Measurements from ENCODE around the gene BORCS5. TPM values are rescaled to one million over a fixed set of nuclear protein-coding genes. Genes with fewer than 3 reads are reported as not detected.
"Not testable (repeated sequence)": the region's sequence is repeated elsewhere in the genome, so short reads cannot be mapped to it uniquely, and the experiment has no call there.

The BORCS5 gene
- polyA plus RNA-seq, 12 donors = 5.8 to 9.6 (median 7.4) TPM; not detected in 1

DNA sequence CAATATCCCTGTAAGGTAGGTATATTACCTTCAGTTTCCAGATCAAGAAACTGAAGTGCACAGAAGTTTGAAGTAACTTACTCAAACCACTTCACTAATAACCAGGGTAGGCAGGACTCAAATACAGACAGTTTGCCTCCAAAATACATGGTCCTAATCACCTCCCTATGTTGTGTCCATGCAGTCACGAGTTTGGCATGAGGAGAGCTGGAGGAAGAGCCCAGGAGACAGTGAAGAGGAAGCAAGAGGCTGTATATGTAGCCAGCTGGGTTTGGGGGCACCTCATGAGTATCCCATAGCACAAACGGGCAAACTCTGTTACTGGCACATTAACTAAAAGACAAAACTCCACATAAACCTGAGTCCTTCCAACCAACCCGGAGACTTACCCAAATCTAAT is 126.6 kb downstream of the BORCS5 start:
- DNase-seq = no peak

DNA sequence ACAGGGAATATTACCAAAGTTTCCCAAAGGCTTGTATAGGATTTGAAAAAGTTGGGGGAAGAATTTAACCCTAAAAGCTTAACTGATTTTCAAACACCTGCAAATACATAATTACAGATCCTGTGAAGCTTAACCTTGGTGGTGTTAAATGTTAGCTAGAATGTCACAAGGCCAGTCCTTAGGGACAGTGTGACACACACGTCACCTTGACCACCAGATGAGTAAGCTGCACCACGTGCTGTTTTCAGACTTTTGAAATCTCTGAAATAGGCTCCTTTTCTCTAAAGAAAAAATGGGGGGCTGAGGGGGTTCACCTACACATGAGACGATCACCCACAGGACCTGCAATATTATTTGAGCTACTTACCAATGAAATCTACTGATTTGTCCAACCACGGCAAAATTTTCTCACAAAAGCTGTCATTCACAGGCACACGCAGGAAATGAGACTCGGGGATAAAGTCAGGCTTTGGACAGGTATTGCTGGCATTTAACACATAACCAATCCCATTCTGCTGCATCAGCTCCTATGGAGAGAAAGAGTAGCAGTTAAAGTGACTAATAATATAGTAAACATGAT is 129.9 kb downstream of the BORCS5 start:
- DNase-seq = no peak

DNA sequence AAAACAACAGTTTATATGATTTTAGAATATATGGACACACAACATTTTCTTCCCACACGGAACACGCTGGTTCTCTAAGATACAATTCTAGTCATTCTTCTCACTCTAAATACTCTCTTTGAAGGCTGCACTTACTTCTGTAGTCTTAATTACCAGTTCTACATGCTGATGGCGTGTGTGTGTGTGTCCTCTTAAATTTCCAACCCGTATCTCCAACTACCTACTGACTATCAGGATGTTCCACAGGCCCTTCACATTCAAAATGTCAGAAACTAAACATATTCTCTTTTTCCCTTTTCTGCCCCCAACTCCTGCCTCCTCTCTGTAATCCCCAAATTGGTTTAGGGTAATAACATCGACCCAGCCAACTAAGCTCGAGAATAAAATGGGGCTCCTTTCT is 130.6 kb downstream of the BORCS5 start:
- DNase-seq = no peak

DNA sequence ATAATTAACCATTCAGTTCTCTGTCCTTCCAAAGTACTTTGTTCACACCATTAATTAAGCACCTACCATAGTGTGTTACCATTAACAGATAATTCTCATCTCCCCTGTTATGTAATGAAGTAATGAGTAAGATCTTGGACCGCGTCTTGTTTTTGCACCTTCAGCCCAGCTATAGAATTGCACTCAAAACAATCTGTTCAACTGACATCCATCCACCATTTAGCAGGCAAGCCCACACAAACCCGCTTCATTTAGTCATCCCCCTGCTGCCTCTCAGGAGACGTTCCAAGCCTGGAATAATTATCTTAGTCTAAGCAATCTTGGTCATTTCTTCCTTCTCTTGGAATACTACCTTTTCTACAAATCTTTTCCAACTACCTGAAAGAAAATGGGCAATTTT is 131.4 kb downstream of the BORCS5 start:
- DNase-seq = no peak

DNA sequence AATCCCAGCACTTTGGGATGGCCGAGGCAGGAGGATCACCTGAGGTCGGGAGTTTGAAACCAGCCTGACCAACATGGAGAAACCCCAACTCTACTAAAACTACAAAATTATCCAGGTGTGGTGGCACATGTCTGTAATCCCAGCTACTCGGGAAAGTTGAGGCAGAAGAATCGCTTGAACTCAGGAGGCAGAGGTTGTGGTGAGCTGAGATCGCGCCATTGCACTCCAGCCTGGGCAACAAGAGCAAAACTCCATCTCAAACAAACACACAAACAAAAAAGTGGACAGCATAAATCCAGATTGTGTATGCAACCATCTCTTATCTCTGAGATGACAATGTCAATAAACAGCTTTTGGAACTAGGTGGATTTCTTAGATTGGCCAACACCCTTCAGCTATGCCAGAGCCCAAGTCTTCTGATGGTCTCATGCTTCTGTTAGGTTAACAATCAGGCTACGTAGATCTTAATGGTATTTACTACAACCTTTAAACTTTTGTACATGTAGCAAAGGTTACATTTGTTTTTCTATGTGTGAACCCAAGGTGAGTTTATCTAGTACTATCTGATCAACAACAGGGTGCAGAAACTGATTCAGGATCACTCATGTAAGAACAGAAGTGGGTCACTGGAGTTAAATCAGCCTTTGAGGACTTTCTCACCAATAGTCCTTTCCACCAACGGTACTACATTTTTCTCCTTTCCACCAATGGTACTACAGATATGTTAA is 132.1 kb downstream of the BORCS5 start:
- DNase-seq = no peak

DNA sequence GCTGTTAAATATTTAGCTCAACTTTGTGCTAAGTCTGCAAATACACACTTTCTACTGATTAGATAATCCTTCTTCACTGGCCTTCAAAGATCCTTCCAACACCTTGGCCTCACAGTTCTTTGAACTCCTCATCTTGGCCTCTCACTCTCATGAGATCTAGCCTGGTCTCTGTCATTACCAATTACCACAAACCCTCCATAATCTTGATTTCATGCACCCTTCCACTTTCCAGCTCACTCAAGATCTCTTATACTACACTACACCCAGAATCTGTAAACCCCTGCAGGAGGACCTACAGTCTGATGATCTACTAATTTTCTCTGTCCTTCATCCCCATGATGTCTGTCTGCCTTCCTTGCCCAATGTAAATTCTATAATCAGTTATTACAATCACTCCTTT is 134.7 kb downstream of the BORCS5 start:
- DNase-seq = no peak

DNA sequence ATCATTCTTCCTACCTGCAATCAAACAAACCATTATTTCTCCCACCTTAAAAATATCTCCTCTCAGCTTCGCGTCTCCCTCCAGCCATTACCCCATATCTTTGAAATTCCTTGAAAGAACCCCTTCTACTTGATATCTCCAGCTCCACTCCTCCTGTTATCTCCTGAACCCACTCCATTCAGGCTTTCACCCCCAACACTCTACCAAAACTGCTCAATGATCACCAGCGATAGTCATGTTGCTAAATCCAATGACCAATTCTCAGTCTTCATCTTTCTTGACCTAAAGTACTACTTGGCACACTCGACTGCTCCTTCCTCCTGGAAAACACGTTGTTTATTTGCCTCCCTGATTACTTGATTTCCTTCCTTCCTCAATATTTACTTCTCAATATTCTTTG is 135.7 kb downstream of the BORCS5 start:
- no peak for DNase-seq

DNA sequence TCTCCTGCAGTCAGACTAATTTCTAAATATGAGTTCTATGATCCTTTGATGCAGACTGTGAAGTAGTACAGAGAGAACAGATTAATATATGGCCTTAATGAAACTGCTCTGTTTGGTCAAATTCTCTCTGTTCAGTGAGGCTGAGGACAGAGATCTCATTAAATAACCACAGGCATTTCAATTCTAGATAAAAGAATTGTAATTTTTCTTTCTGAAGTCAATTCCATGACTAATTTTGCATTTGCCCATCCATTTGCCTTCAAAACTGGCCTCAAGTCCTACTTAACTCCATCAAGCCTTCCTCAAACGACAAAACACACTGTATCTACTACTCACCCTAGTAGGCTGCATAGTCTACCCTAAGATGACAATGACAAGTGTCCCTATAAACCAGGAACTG is 138.7 kb downstream of the BORCS5 start:
- no peak for DNase-seq

DNA sequence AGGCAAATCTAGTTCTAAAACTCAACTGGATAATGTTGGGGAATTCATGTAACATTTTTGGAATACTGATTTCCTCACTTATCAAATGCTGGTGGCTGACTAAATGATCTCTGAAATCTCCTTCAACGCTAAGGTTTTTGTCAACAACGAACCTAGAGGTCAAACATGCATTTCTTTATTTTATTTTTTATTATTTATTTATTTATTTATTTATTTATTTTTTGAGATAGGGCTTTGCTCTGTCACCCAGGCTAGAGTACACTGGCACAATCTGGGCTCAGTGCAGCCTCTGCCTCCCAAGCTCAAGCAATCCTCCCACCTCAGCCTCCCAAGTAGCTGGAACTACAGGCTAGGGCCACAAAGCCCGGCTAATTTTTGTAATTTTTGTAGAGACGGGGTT is 141.3 kb downstream of the BORCS5 start:
- no peak for DNase-seq

DNA sequence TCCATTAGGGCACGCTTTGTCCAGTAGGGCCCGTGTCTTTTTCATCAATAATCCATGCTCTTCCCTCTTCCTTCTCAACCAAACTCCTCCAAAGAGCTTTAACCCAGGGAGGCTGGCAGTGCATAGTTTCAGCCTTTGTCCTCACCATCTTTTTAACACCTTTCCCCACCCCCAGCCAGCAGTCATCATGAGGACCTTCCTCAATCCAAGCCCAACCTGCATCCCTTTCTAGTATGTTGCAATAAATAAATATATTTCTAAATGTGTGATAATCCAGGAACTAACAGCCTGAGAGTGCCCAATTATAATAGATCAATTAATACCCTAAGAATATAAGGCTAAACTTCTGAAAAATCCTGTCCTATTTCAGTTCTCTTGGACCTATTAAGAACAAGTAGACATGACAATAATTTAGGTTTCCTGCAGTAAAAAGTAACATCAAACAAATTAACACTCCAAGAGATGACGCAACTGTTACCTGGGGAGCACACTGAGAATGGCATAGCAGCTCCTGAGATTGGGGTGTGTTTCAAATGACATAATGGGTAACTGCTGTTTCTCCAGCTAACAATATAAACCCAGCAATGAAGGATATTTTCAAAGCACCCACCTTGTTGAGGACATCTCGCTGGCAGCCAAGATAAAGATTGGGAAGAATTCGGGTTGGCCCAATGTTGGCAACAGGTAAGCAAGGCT is 143.2 kb downstream of the BORCS5 start:
- no peak for DNase-seq

DNA sequence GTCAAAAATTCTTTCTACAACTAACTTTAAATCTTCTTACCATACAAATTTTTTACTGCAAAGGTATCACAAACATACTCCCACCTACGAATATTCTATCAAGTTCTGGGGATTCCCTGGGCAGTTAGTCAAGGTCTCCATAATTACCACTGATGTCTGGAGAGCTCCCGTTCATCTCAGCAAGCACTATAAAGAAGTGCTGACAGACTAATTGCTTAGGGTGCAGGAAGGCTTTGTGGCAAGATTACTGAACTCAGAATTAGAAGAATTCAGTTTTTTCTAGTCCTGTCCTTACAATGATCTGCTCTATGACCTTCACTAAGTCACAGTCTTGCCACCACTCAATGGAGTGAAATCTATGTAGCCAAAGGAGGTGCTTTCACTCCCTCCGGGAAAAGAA is 144.2 kb downstream of the BORCS5 start:
- DNase-seq = no peak

DNA sequence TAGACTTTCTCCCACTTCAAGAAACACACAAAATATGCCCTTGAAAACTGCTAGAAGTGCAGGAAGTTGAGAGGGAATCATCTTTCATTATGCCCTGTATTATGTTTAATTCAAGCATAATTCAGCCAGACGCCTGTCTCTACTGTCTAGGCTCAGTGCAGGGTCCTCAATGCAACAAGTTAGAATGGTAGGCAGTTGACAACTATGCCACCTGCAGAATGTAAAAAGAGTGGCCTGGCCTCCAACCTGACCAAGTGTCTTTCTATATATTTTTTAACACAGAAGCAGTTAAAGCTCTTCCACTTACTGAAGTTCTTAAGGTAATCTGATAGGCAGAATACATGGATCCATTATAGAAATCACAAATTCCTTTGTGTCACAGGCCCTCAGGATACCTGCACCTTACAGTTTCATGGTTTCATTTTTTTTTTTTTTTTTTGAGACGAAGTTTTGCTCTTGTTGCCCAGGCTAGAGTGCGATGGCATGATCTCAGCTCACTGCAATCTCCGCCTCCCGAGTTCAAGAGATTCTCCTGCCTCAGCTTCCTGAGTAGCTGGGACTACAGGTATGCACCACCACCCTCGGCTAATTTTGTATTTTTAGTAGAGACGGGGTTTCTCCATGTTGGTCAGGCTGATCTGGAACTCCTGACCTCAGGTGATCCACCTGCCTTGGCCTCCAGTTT is 145.4 kb downstream of the BORCS5 start:
- not testable (repeated sequence) for DNase-seq

DNA sequence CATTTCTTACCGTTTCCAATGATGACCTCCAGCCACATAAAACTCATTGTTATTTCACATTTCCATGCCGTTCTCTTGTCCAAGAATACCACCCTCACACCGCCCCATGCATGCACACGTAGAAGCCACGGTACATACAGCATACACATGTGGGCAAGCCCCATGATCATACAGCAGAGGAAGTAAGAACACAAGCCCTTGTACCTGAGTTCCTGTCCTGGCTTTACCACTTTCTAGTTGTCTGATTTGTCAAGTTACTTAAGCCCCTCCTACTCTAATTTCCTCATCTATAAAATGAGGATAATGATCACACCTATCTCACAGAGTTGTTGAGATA is 145.9 kb downstream of the BORCS5 start:
- DNase-seq = no peak

DNA sequence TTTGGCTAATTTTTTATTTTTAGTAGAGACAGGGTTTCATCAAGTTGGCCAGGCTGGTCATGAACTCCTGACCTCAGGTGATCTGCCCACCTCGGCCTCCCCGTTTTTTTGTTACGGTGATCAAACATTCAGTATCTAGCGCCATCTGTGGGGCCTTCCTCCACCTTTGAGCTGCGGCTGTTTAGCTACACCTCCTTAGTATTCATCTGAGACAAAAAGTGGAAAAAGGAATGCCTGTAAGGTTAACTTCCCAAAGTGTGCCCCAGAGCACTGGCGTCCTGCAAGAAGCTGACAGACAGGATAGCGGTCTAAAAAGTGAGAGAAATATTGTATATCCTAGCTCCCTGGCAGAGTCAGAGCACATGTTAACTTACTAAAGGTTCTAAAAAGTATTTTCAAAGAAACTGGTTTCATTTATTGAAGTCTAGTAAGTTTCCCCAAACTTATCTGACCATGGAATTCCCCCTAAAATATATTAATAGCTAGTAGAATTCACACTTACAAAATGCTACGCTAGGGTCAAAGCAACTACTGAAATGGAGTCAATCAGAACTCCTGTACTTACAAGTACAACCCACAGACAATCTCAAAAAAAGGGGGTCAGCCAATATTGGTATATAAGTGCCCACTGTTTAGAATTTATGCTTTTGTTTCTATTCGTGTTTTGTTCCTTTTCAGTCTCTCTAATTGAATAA is 146.7 kb downstream of the BORCS5 start:
- no peak for DNase-seq

DNA sequence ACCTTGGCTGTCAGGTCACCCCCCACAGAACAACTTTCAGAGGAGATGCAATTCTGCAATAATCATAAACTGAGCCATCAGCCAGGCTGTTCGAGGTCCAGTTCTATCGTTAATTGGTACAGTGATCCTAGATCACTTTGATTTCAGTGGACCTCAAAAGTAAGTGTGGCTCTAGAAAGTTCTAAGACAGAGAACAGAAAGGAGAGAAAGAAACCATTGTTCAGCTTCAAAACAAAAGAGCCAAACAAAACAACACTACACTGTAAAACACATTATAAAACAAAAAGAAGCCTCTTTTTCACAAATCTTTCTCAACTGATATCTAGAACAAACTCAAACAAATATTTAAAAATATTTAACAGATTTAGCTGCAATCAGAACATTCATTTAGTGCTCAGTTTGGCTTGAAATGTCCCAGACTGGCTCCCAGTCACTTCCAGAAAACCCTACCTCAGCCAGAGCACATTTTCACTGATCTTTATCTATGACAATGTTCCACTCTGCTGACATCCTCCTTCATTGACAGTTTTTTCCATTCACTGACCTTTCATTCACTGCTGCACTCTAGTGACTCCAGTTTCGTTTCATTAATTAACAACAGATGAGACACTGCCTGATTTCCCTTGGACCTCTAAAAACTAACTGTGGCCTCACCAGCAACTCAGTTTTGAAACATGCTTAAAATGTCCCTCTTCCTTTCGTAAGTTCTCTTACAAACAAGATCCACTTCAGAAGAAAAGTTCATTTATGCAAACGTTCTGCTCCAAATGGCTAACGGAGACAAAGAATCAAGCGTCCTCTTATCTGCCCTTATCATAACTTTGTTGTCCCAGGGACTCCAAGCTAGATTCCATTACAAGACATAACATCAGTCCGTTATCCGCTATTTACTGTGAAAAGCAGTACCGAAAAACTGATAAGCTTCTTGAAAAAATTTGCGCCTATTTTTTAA is 148.9 kb downstream of the BORCS5 start:
- DNase-seq = peak; percentile 80

DNA sequence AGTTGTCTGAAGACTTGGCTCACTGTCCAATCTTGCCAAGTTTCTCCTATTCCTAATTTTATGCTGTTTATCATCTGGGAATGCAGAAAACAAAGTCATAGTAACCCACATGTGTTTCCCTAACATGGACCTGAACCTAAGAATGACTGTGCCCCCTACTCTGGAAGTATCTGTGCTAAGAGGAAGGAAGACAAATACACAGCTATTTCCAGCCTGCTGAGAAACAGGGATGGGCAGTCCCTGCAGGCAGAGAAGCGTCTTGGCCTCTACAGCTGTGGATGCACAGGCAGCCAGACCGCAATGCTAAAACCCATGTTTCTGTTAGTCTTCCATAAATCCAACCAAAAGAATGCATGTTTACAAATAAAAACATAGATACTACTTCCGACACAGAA is 149.6 kb downstream of the BORCS5 start:
- peak; percentile 73 for DNase-seq

DNA sequence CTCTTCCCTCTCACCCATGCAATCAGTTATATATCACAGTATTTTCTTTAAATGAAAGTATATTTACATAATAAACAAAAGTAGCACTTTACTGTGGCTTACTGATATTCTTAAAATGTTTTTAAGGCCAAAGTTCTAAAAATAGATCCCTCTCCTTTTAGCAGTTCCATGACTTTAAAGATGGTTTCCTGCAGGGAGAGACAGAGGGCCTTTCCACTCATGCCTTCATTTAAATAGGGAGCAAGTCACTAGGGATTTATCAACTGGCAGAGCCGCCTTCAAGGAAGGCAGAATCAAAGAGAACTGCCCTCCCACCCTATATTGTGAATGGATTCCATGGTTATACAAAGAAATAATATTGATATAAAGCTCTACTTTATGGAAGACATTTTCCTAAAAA is 150.2 kb downstream of the BORCS5 start:
- no peak for DNase-seq

DNA sequence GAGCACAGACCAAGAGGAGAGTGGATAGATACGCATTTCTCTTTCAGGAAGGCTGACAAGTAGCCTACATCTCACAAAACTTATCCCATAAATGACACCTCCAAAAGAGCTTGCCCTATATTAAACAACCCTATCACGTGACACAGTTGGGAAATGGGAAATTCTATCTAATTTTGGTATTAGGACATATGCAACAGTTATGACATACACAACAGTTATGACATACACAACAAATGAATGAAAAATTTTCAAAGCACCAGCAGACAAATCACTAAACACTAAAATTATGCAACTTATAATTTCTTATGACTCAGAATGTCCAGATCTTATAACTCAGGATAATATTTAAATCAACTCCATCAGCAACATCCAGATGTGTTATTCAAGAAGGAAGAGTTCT is 151.7 kb downstream of the BORCS5 start:
- no peak for DNase-seq

DNA sequence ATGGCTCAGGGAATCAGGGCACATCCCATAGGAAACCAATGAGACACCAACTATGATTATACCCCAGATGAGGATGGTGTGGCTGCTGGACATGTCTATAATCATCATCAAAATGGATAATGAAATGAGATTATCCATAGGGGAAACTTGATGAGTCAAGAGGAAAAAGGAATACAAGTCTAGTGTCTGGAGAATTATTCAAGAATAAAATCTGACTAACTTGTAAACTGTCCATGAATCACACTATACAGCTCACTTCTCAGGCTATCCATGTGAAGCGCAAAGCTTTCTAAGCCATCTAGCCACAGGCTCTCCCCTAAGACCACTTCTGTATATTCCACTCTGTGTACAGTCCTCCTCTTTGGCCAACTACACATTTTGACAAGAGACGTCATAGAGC is 153.3 kb downstream of the BORCS5 start:
- DNase-seq = no peak

DNA sequence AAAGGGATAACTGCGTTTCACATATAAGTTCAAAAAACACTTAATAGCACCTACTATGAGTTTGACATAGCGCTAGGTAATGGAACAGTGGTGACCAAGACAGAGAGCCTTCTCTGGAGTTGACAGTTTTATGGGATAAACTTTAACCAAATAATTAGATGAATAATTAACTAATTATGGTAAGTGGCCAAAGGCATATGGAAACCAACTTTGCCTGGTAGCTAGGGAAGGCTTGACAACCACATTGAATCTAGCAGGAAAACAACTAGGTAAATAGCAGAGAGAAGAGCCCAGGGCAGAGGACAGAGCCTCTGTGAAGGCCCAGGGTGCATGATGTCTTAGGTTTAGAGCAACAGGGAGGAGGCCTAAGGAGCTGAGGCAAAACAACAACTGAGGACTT is 153.7 kb downstream of the BORCS5 start:
- no peak for DNase-seq

All from muscle of arm (tissue), 12 donors.